HG03378 (cell line): ENCODE data around the gene PRPF8.

Source experiments
- ATAC-seq: cut with Tn5 transposase; IDR thresholded peaks from one replicate; pipeline ENCODE4 v1.9.1; 2021; ENCODE audit warnings: mild to moderate bottlenecking, moderate library complexity; ENCODE audit not compliant: unreplicated experiment

The PRPF8 gene

GRCh38 chr17:1646199-1646875, 38.3 kb downstream of the PRPF8 start:
- no peak for ATAC-seq

- no peak for ATAC-seq
Measured at GRCh38 chr17:1645207-1646171, 39.2 kb downstream of the PRPF8 start, which contains the start of gene SCARF1. Gene SCARF1, minus strand, starts transcription at chr17:1645732. Its CDS starts 35 bp downstream, at chr17:1645697.

GRCh38 chr17:1644493-1645206, 40.0 kb downstream of the PRPF8 start:
- ATAC-seq = no peak

GRCh38 chr17:1643999-1644492, 40.6 kb downstream of the PRPF8 start:
- no peak for ATAC-seq

GRCh38 chr17:1643293-1643998, 41.2 kb downstream of the PRPF8 start:
- ATAC-seq = no peak

GRCh38 chr17:1641065-1641403, 43.6 kb downstream of the PRPF8 start:
- ATAC-seq = no peak

GRCh38 chr17:1640329-1641064, 44.2 kb downstream of the PRPF8 start:
- ATAC-seq = no peak

GRCh38 chr17:1639549-1640180, 45.0 kb downstream of the PRPF8 start:
- no peak for ATAC-seq

GRCh38 chr17:1638624-1639300, 45.9 kb downstream of the PRPF8 start:
- no peak for ATAC-seq

- ATAC-seq = no peak
Measured at GRCh38 chr17:1638171-1638590, 46.5 kb downstream of the PRPF8 start.

- ATAC-seq = no peak
Measured at GRCh38 chr17:1636732-1637285, 47.9 kb downstream of the PRPF8 start.

- no peak for ATAC-seq
Measured at GRCh38 chr17:1635675-1636465, 48.8 kb downstream of the PRPF8 start.

- no peak for ATAC-seq
Measured at GRCh38 chr17:1634841-1635650, 49.6 kb downstream of the PRPF8 start.

GRCh38 chr17:1630662-1631061, 54.0 kb downstream of the PRPF8 start:
- no peak for ATAC-seq

- no peak for ATAC-seq
Measured at GRCh38 chr17:1629504-1630310, 55.0 kb downstream of the PRPF8 start.

- ATAC-seq = peak; percentile 35
Measured at GRCh38 chr17:1628856-1629503, 55.7 kb downstream of the PRPF8 start.
